ENCODE measurements around the gene RYR2.
A peak's percentile ranks its signal among the peaks of the same experiment; 100 is the strongest.

Gene RYR2

GRCh38 chr1:237041795-237042525 lies at the start of gene RYR2:
Gene RYR2 (plus strand): TSS chr1:237042184. CDS start chr1:237042522, 338 bp downstream.
- TF ChIP-seq, protein P1, sequence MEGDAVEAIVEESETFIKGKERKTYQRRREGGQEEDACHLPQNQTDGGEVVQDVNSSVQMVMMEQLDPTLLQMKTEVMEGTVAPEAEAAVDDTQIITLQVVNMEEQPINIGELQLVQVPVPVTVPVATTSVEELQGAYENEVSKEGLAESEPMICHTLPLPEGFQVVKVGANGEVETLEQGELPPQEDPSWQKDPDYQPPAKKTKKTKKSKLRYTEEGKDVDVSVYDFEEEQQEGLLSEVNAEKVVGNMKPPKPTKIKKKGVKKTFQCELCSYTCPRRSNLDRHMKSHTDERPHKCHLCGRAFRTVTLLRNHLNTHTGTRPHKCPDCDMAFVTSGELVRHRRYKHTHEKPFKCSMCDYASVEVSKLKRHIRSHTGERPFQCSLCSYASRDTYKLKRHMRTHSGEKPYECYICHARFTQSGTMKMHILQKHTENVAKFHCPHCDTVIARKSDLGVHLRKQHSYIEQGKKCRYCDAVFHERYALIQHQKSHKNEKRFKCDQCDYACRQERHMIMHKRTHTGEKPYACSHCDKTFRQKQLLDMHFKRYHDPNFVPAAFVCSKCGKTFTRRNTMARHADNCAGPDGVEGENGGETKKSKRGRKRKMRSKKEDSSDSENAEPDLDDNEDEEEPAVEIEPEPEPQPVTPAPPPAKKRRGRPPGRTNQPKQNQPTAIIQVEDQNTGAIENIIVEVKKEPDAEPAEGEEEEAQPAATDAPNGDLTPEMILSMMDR (IDR thresholded peaks at IDR 0.05; ENCODE audit: borderline replicate concordance, control extremely low read depth, extremely low read depth, insufficient read depth, missing control alignments) = peak; percentile 6
- in situ Hi-C loops (cut with MboI; ENCODE audit: low sequenced_read_pairs, unreplicated experiment) = no loop called here
- peak; percentile 35 for DNase-seq (ENCODE audit: low spot score)

DNA sequence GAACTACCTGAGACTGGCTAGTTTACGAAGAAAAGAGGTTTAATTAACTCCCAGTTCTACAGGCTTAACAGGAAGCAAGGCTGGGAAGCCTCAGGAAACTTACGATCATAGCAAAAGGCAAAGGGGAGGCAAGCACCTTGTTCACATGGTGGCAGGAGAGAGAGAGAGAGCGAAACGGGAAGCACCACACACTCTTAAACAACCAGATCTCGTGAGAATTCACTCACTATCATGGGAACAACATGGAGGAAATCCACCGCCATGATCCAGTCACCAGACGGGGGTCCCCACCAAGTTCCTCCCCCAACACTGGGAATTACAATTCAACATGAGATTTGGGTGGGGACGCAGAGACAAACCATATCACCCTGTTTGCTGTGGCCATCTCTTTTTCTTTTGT lies 49.5 kb upstream of the RYR2 start:
- in situ Hi-C loops (cut with MboI; ENCODE audit: low sequenced_read_pairs, unreplicated experiment) = no loop called here
- TF ChIP-seq, protein P1 (IDR thresholded peaks at IDR 0.05; ENCODE audit: borderline replicate concordance, control extremely low read depth, extremely low read depth, insufficient read depth, missing control alignments) = no peak
- DNase-seq (ENCODE audit: low spot score) = no peak

GRCh38 chr1:236994450-236994849 lies 47.5 kb upstream of the RYR2 start:
- DNase-seq (ENCODE audit: low spot score) = no peak
- TF ChIP-seq, protein P1 (IDR thresholded peaks at IDR 0.05; ENCODE audit: borderline replicate concordance, control extremely low read depth, extremely low read depth, insufficient read depth, missing control alignments) = no peak
- in situ Hi-C loops (cut with MboI; ENCODE audit: low sequenced_read_pairs, unreplicated experiment) = no loop called here

- TF ChIP-seq, protein P1 (IDR thresholded peaks at IDR 0.05; ENCODE audit: borderline replicate concordance, control extremely low read depth, extremely low read depth, insufficient read depth, missing control alignments) = no peak
- in situ Hi-C loops (cut with MboI; ENCODE audit: low sequenced_read_pairs, unreplicated experiment) = no loop called here
- no peak for DNase-seq (ENCODE audit: low spot score)
Observed at GRCh38 chr1:236997361-236997760, 44.6 kb upstream of the RYR2 start.

- DNase-seq (ENCODE audit: low spot score) = no peak
- TF ChIP-seq, protein P1 (IDR thresholded peaks at IDR 0.05; ENCODE audit: borderline replicate concordance, control extremely low read depth, extremely low read depth, insufficient read depth, missing control alignments) = no peak
- in situ Hi-C loops (cut with MboI; ENCODE audit: low sequenced_read_pairs, unreplicated experiment) = no loop called here
Observed at GRCh38 chr1:236997882-236998281, 44.1 kb upstream of the RYR2 start.

GRCh38 chr1:236998546-236998945 lies 43.4 kb upstream of the RYR2 start:
- DNase-seq (ENCODE audit: low spot score) = no peak
- TF ChIP-seq, protein P1 (IDR thresholded peaks at IDR 0.05; ENCODE audit: borderline replicate concordance, control extremely low read depth, extremely low read depth, insufficient read depth, missing control alignments) = no peak
- in situ Hi-C loops (cut with MboI; ENCODE audit: low sequenced_read_pairs, unreplicated experiment) = no loop called here
